Ascending aorta (tissue), 2 donors: ENCODE results near the gene DLX3. TPM values are rescaled to one million over a fixed set of nuclear protein-coding genes. Genes with fewer than 3 reads are reported as not detected.

Experiments
- DNase-seq, 2 donors: peaks; one replicate each; pipeline ENCODE4 v3.0.0-alpha.2; 2019; ENCODE audit warnings: low spot score in 2 of 2
- H3K27ac ChIP-seq, 2 donors: fragments of 200-600 bp; sonication (generic); one replicate each; pipeline ENCODE4 v1.5.1; 2016 to 2017; ENCODE audit warnings: mild to moderate bottlenecking in 1 of 2
- H3K27me3 ChIP-seq: fragments of 200-600 bp; sonication (generic); one replicate; pipeline ENCODE4 v1.5.1; 2017
- H3K36me3 ChIP-seq, 2 donors: fragments of 200-600 bp; sonication (generic); one replicate each; pipeline ENCODE4 v1.5.1; 2016
- H3K4me1 ChIP-seq, 2 donors: fragments of 200-600 bp; sonication (generic); one replicate each; pipeline ENCODE4 v1.5.1; 2016 to 2017; ENCODE audit warnings: mild to moderate bottlenecking in 1 of 2
- H3K4me3 ChIP-seq, 2 donors: fragments of 200-600 bp; sonication (generic); one replicate each; pipeline ENCODE4 v1.5.1; 2016 to 2017; ENCODE audit warnings: mild to moderate bottlenecking in 1 of 2
- H3K9me3 ChIP-seq, 2 donors: fragments of 200-600 bp; sonication (generic); one replicate each; pipeline ENCODE4 v1.5.1; 2016
- CTCF ChIP-seq, 3 experiments: fragments of 200-600 bp in 2 of 3; fragments of 450-650 bp in 1 of 3; sonication (generic) in 2 of 3; IDR thresholded peaks; one replicate each; pipeline ENCODE4 v1.5.1; 2016 to 2019; ENCODE audit warnings: antibody characterized with exemption in 3 of 3, mild to moderate bottlenecking in 1 of 3, moderate library complexity in 1 of 3
- intact Hi-C: fragments of 100-400 bp; cut with DNase I; formaldehyde crosslinking; loops from one replicate; pipeline ENCODE4 v1.15.1; 2023
- total RNA-seq: library from RNA; depleted of rRNA; stranded (reverse); fragments of >200 nt; gene quantifications from one replicate; pipeline ENCODE4 v1.1.0, GENCODE V29; 2016

DLX3 gene
- total RNA-seq, 1 donor from 2014 or later = 1.6 TPM

GRCh38 chr17:49962599-49963308 is 32.3 kb downstream of the DLX3 start:
- Histone ChIP-seq H3K9me3 (no peaks in the 10 kb centered on the region), H3K4me1 (peaks cover 9 to 18% of the 10 kb centered on the region in 2 donors), H3K36me3 (no peaks in the 10 kb centered on the region), H3K4me3 (no peak overlapping the region), H3K27ac (no peak overlapping the region), H3K27me3 (peaks cover 24% of the 10 kb centered on the region)
- intact Hi-C loops = no loop called here
- no peak for DNase-seq
- no peak for TF ChIP-seq CTCF (IDR thresholded peaks at IDR 0.05)

GRCh38 chr17:49959183-49959935 is 35.7 kb downstream of the DLX3 start:
- intact Hi-C loops = no loop called here
- H3K9me3 ChIP-seq = no peaks in the 10 kb centered on the region
- H3K36me3 ChIP-seq = no peaks in the 10 kb centered on the region
- no peak overlapping the region for H3K27ac ChIP-seq
- no peak for TF ChIP-seq CTCF (IDR thresholded peaks at IDR 0.05)
- H3K4me3 ChIP-seq = no peak overlapping the region
- DNase-seq = no peak
- peaks cover 13% of the 10 kb centered on the region for H3K27me3 ChIP-seq
- H3K4me1 ChIP-seq = peaks cover 7% of the 10 kb centered on the region in 2 donors

GRCh38 chr17:49958723-49959122 is 36.3 kb downstream of the DLX3 start:
- Histone ChIP-seq H3K4me1 (peaks cover under 1% of the 10 kb centered on the region in 2 donors), H3K36me3 (no peaks in the 10 kb centered on the region), H3K27me3 (peaks cover 7% of the 10 kb centered on the region), H3K9me3 (no peaks in the 10 kb centered on the region), H3K27ac (no peak overlapping the region), H3K4me3 (no peak overlapping the region)
- intact Hi-C loops = no loop called here
- no peak for DNase-seq
- no peak for TF ChIP-seq CTCF (IDR thresholded peaks at IDR 0.05)

GRCh38 chr17:49957350-49957749 is 37.7 kb downstream of the DLX3 start:
- no peak for TF ChIP-seq CTCF (IDR thresholded peaks at IDR 0.05)
- H3K27me3 ChIP-seq = no peaks in the 10 kb centered on the region
- intact Hi-C loops = no loop called here
- no peaks in the 10 kb centered on the region for H3K9me3 ChIP-seq
- H3K4me3 ChIP-seq = no peak overlapping the region
- no peak overlapping the region for H3K27ac ChIP-seq
- no peak for DNase-seq
- no peaks in the 10 kb centered on the region for H3K4me1 ChIP-seq
- H3K36me3 ChIP-seq = no peaks in the 10 kb centered on the region

GRCh38 chr17:49956780-49957179 is 38.2 kb downstream of the DLX3 start:
- Histone ChIP-seq H3K27ac (no peak overlapping the region), H3K4me3 (no peak overlapping the region), H3K9me3 (no peaks in the 10 kb centered on the region), H3K27me3 (no peaks in the 10 kb centered on the region), H3K4me1 (no peaks in the 10 kb centered on the region), H3K36me3 (no peaks in the 10 kb centered on the region)
- no peak for TF ChIP-seq CTCF (IDR thresholded peaks at IDR 0.05)
- intact Hi-C loops = no loop called here
- no peak for DNase-seq
